Measurements from ENCODE around the gene DDX56.
A peak's percentile ranks its signal among the peaks of the same experiment; 100 is the strongest.
"Not testable (repeated sequence)": the region's sequence is repeated elsewhere in the genome, so short reads cannot be mapped to it uniquely, and the experiment has no call there.

Gene DDX56

DNA sequence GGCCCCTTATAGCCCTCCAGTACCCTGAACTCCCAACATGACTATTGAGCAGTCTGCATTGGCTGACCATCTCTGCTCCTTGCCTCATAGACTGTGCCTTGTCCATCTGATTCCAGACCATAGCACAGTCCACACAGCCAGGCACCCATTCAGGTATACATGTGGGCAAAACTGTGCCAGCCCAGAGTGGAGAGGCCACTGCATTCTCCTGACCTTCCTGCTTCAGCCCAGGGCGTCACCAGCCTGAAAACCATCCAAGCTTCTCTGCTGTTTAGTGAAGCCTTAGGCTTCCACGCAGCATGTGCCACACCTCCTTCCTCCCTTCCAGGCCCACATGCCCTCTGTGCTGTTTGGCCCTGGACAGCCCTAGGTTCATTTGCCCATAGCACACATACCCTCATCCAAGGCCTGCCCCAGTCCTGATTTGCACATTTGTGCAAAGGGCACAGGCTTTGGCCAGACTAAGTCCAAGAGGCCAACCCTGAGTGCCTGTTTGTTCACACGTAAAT is 10.5 kb downstream of the DDX56 start:
- no peak for DNase-seq (ENCODE audit: low spot score)

GRCh38 chr7:44562622-44562962 is 11.1 kb downstream of the DDX56 start:
- not testable (repeated sequence) for DNase-seq (ENCODE audit: low spot score)

- DNase-seq (ENCODE audit: low spot score), result no peak
Measured at GRCh38 chr7:44561962-44562621, 11.6 kb downstream of the DDX56 start.

DNA sequence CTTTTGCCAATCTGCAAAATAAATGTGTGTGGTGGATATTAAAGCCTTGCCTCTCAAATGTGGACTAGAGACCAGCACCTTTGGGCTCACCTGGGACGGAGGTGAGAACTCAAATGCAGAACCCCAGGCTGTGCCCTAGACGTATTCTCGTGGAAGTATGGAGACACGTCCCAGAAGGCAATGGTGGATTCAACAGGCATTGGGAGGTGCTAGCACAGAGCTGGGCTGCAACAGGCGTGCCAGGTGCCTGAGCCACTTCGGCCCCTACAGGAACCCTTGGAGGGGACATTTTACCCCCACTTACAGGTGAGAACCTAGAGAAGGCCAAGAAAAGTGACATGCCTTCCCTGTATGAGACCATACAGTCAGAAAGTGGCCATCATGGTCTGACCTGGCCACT is 12.2 kb downstream of the DDX56 start:
- DNase-seq (ENCODE audit: low spot score), result no peak

DNA sequence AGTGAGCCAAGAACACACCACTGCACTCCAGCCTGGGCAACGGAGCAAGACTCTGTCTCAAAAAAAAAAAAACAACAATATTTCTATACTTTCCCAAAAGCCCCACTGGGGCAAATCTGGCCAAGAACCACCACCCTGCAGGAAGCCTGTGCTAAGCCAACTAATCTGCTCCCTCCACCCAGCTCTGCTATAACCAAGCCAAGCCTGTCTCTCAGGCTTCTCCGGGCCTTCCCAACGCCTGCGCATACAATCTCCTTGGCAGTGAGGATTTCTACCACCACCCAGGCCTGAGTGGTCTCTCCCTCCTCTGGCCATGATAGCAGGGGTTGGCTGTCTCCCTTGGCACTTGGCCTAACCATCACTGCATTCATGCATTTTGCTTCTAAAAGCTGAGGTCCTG is 14.2 kb downstream of the DDX56 start:
- DNase-seq (ENCODE audit: low spot score), result no peak

- DNase-seq (ENCODE audit: low spot score), result no peak
Measured at GRCh38 chr7:44557485-44557884, 16.2 kb downstream of the DDX56 start.

- DNase-seq (ENCODE audit: low spot score), result no peak
Measured at GRCh38 chr7:44555350-44555749, 18.4 kb downstream of the DDX56 start.

GRCh38 chr7:44552473-44553005 is 21.2 kb downstream of the DDX56 start:
- not testable (repeated sequence) for DNase-seq (ENCODE audit: low spot score)

DNA sequence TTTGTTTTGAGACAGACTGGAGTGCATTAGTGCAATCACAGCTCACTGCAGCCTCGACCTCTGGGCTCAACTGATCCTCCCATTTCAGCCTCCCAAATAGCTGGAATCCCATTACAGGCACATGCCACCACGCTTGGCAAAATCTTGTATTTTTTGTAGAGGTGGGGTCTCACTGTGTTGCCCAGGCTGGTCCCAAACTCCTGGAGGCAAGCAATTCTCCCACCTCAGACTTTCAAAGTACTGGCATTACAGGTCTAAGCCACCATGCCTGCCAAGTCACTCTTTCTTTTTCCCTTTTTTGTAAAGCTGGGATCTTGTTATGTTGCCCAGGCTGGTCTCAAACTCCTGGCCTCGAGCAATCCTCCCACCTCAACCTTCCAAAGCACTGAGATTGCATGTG is 24.3 kb downstream of the DDX56 start:
- DNase-seq (ENCODE audit: low spot score), result no peak

DNA sequence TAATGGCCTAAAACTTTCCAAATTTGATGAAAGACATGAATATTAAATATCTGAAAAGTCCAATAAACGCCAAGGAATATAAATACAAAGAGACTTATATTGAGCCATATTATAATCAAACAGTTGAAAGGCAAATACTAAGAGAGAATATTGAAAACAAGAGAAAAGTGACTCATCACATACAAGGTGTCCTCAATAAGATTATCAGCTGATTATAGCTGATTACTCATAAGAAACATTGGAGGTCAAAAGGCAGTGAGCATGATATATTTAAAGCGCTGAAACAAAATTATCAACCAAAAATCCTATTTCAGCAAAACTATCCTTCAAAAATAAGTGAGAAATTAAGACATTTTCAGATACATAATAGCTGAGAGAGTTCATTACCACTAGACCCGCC is 24.8 kb downstream of the DDX56 start:
- no peak for DNase-seq (ENCODE audit: low spot score)

- DNase-seq (ENCODE audit: low spot score), result no peak
Measured at GRCh38 chr7:44547536-44548231, 26.0 kb downstream of the DDX56 start.

DNA sequence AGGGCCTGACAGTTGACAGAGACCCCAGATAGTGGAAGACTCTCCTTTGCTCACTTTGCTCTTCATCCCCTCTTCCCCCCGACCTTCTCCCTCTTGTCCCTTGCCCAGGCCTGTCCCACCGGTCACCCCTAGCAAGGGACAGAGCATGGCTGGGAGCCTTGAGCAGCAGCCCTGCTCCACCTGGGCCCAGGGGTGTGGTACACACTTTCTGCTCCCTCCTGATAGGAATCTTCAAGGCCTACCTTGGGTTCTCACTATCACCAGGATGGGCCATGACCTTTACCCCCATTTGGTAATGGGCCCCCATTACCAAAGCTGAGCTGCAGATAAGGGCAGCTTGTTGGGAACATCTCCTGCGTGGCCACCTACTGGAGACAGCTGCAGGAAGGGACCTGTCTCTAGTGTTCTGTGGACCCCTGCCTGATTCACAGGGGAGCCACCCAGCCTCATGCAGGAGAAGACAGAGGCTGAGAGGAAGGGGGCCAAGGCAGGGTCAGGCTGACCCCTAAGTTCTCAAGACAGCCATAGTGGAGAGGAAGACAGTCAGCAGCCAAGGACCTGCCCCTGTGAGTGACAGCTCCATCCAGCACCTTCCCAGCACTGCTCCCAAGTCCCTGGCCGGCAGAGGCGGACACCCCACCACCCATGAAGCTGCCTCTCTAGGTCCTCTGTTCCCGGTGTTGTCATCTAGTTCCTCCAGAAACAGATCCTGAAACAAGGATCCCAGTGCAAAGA is 31.7 kb downstream of the DDX56 start:
- no peak for DNase-seq (ENCODE audit: low spot score)

DNA sequence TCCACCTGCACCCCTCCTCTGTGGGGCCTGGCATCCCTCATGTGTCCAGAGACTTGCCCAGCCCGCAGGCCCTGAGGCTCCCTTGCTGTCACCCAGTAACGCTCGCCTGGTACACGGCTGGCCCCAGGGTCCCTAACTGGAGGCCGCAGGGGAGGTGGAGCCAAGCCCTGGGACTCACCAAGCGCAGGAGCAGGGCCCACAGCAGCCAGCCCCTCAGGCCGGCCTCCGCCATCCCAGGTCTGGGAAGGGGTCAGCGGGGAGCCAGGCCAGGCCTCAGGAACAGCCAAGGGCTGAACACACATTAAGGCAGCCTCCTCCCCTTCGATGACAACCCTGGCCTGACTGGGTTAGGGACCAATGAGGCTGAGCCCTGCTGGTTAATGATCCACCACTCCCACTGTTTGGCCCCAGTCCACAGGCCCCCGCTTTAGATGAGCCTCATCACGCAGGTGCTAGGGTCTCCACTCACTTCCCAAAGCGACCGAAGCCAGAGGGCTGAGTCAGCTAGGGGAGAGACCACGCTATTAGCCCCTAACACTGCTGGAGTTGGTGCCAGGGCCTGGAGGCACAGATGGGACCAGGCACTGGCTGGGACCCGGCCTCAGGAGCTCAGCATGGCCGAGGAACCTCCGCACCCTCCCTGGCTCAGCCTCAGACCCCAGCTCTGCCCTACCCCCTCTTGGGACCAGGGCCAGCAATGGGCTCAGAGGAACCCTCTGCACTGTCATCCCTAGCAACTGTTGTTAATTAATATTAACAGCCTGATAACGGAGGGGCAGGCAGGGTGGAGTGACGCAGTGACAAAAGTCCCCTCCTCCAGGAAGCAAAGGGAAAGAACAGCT is 32.5 kb downstream of the DDX56 start, which contains the start of gene NPC1L1:
Gene NPC1L1 (minus strand): TSS at position 303 of the 842 bp plus-strand sequence. CDS start 71 bp downstream, at position 232.
- peak; percentile 18 for DNase-seq (ENCODE audit: low spot score)

- DNase-seq (ENCODE audit: low spot score), result no peak
Measured at GRCh38 chr7:44540592-44541027, 33.1 kb downstream of the DDX56 start.

GRCh38 chr7:44539669-44540506 is 33.8 kb downstream of the DDX56 start:
- no peak for DNase-seq (ENCODE audit: low spot score)

DNA sequence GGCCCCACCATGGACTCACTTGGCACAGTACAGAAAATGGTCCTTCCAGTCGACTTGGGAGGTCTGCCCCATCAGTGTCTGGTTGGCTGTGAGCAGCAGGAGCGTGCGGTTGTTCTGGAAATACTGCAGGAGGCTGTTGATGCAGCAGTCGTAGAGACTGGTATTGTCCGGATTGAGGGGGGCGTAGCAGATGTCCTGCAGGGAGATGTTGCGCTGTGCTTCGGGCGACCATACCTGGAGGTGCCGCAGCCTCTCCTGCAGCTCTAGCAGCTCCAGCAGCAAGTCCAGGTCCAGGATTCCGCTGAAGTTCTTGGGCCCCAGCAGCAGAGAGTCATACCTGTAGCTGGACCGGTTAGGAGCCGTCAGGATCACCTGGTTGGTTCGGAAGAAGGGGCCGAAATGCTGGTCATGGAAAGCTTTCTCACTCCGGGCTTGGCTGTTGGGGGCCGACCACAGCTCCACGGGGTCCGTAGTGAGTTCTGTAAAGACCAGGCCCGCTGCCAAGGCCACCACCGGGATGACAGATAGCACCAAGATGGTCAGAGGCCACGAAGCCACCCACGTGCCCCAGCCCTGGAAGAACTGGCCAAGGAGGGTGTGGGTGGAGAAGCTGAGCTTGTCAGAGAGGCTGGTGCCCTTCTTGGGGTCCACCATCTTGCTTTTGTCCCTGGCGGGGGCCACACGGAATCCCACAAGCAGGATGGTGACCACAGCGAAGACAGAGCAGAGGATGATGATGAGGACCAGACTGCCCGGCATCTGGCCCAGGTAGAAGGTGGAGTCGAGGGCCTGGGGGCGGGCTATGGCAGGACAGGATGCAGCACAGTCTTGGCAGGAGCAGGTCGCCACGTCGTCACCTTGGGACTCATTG is 34.7 kb downstream of the DDX56 start:
- no peak for DNase-seq (ENCODE audit: low spot score)

- no peak for DNase-seq (ENCODE audit: low spot score)
Measured at GRCh38 chr7:44538093-44538797, 35.5 kb downstream of the DDX56 start.

GRCh38 chr7:44537442-44537841 is 36.3 kb downstream of the DDX56 start:
- no peak for DNase-seq (ENCODE audit: low spot score)

GRCh38 chr7:44536090-44536489 is 37.6 kb downstream of the DDX56 start:
- no peak for DNase-seq (ENCODE audit: low spot score)

Data from D341Med (cell line).